SK-N-SH (cell line): ENCODE measurements around the gene AOAH. TPM values are rescaled to one million over a fixed set of nuclear protein-coding genes. Genes with fewer than 3 reads are reported as not detected.

Experiments
- CTCF ChIA-PET: fragments of 300-600, 350-600 bp; formaldehyde crosslinking; extraction: SDS; loops from one replicate; lab custom pipeline; 2021; lab: Yijun Ruan, JAX
- POLR2A ChIA-PET: fragments of 350-600 bp; sonication (Branson Sonifier 250); formaldehyde crosslinking; extraction: SDS; loops from one replicate; lab custom pipeline; 2020; ENCODE audit warnings: antibody characterized with exemption, inconsistent platforms; lab: Yijun Ruan, JAX
- DNase-seq: peaks from one replicate; pipeline ENCODE4 v3.0.0; 2012
- H2AFZ ChIP-seq: fragments of 200-600 bp; sonication (generic); 2 replicates; pipeline ENCODE4 v1.8.1; 2016; ENCODE audit warnings: antibody characterized with exemption, mild to moderate bottlenecking, low read depth
- H3F3A ChIP-seq: fragments of 200-600 bp; sonication (generic); replicated peaks from 2 replicates; pipeline ENCODE3; 2016; ENCODE audit warnings: antibody characterized with exemption, mild to moderate bottlenecking; ENCODE audit not compliant: insufficient read depth
- H3K27ac ChIP-seq, 2 experiments: fragments of 200-500 bp in 1 of 2; fragments of 200-600 bp in 1 of 2; sonication (Bioruptor generic) in 1 of 2; sonication (generic), shearing (Covaris generic) in 1 of 2; 2 replicates each; pipeline versions ENCODE4 v1.5.1 to v1.6.1; 2014 to 2016; ENCODE audit warnings: low read depth in 2 of 2, inconsistent platforms in 1 of 2, low read length in 1 of 2, mild to moderate bottlenecking in 1 of 2, mixed read lengths in 1 of 2
- H3K27me3 ChIP-seq: fragments of 200-600 bp; sonication (generic), shearing (Covaris generic); 2 replicates; pipeline ENCODE4 v1.6.1; 2016; ENCODE audit warnings: mixed run types; ENCODE audit not compliant: insufficient read depth
- H3K36me3 ChIP-seq, 2 experiments: fragments of 200-500 bp in 1 of 2; fragments of 200-600 bp in 1 of 2; sonication (Bioruptor generic) in 1 of 2; sonication (generic) in 1 of 2; replicated peaks in 1 of 2; 2 replicates each; pipeline versions ENCODE3 to v1.5.1; 2014 to 2016; ENCODE audit warnings: low read length in 1 of 2, mild to moderate bottlenecking in 1 of 2; ENCODE audit not compliant: insufficient read depth in 2 of 2, control insufficient read depth in 1 of 2
- H3K4me1 ChIP-seq, 2 experiments: fragments of 200-500 bp in 1 of 2; fragments of 200-600 bp in 1 of 2; sonication (Bioruptor generic) in 1 of 2; sonication (generic), shearing (Covaris generic) in 1 of 2; 2 replicates each; pipeline versions ENCODE4 v1.5.1 to v1.6.1; 2014 to 2016; ENCODE audit warnings: low read depth in 1 of 2, low read length in 1 of 2, mixed run types in 1 of 2; ENCODE audit not compliant: insufficient read depth in 2 of 2, control insufficient read depth in 1 of 2
- H3K4me2 ChIP-seq: fragments of 200-600 bp; sonication (generic), shearing (Covaris generic); 2 replicates; pipeline ENCODE4 v1.6.1; 2017; ENCODE audit warnings: mixed run types
- H3K4me3 ChIP-seq, 2 experiments: fragments of 200-500 bp in 1 of 2; fragments of 200-600 bp in 1 of 2; sonication (Bioruptor generic) in 1 of 2; sonication (generic), shearing (Covaris generic) in 1 of 2; 2 replicates each; pipeline versions ENCODE4 v1.5.1 to v1.8.1; 2014 to 2016; ENCODE audit warnings: low read depth in 2 of 2, inconsistent platforms in 1 of 2, low read length in 1 of 2, mild to moderate bottlenecking in 1 of 2, mixed read lengths in 1 of 2, moderate library complexity in 1 of 2
- H3K79me2 ChIP-seq: fragments of 200-600 bp; sonication (generic); 2 replicates; pipeline ENCODE4 v1.8.1; 2017; ENCODE audit warnings: mild to moderate bottlenecking; ENCODE audit not compliant: insufficient read depth
- H3K9ac ChIP-seq: fragments of 200-600 bp; sonication (generic); 2 replicates; pipeline ENCODE4 v1.6.1; 2017; ENCODE audit warnings: mixed run types
- H3K9me2 ChIP-seq: fragments of 200-600 bp; sonication (generic); 2 replicates; pipeline ENCODE4 v1.6.1; 2017; ENCODE audit warnings: mixed run types
- H3K9me3 ChIP-seq: fragments of 200-600 bp; sonication (generic); 2 replicates; pipeline ENCODE4 v1.6.1; 2017; ENCODE audit warnings: mixed run types, mild to moderate bottlenecking, moderate library complexity
- H4K20me1 ChIP-seq: fragments of 200-600 bp; sonication (generic); 2 replicates; pipeline ENCODE4 v1.6.1; 2017; ENCODE audit warnings: mild to moderate bottlenecking, mixed run types; ENCODE audit not compliant: insufficient read depth
- CTCF ChIP-seq: fragments of 200-600 bp; sonication (generic); IDR thresholded peaks from 2 replicates; pipeline ENCODE4 v1.6.1; 2017; ENCODE audit warnings: antibody characterized with exemption, mild to moderate bottlenecking, moderate library complexity
- GATA2 ChIP-seq: sonication (generic); formaldehyde crosslinking; IDR thresholded peaks from 2 replicates; pipeline ENCODE4 v1.5.0; 2020; ENCODE audit warnings: mild to moderate bottlenecking, missing genetic modification reagents
- MAX ChIP-seq: IDR thresholded peaks from 2 replicates; pipeline ENCODE4 v1.4.0; 2012; ENCODE audit warnings: low read depth
- MEF2A ChIP-seq: IDR thresholded peaks from 2 replicates; pipeline ENCODE4 v1.4.0; 2012; ENCODE audit warnings: low read depth, borderline replicate concordance
- NFIC ChIP-seq: IDR thresholded peaks from 2 replicates; pipeline ENCODE4 v1.4.0; 2012; ENCODE audit warnings: borderline replicate concordance
- RAD21 ChIP-seq: IDR thresholded peaks from 2 replicates; pipeline ENCODE4 v1.6.1; 2012; ENCODE audit warnings: mild to moderate bottlenecking, low read length
- REST ChIP-seq: IDR thresholded peaks from 2 replicates; pipeline ENCODE4 v1.6.1; 2012; ENCODE audit warnings: mild to moderate bottlenecking, low read depth, low read length, moderate library complexity
- SIN3A ChIP-seq: IDR thresholded peaks from 2 replicates; pipeline ENCODE4 v1.6.1; 2012; ENCODE audit warnings: low read depth, mild to moderate bottlenecking, low read length, moderate library complexity, borderline replicate concordance
- TAF1 ChIP-seq: IDR thresholded peaks from 2 replicates; pipeline ENCODE4 v1.6.1; 2012; ENCODE audit warnings: low read depth, mild to moderate bottlenecking, low read length, moderate library complexity, borderline replicate concordance
- TEAD4 ChIP-seq: IDR thresholded peaks from 2 replicates; pipeline ENCODE4 v1.4.0; 2012; ENCODE audit warnings: mild to moderate bottlenecking, borderline replicate concordance; ENCODE audit not compliant: insufficient read depth
- ZBTB33 ChIP-seq: IDR thresholded peaks from 2 replicates; pipeline ENCODE4 v1.4.0; 2012; ENCODE audit warnings: low read depth, borderline replicate concordance
- WGBS: methylation state at CpG from one replicate; pipeline ENCODE4 v1.1.6; 2017; ENCODE audit warnings: low lambda C conversion rate; 5-methylcytosine and 5-hydroxymethylcytosine counted together
- polyA plus RNA-seq, 3 experiments: library from polyadenylated mRNA; depleted of rRNA; stranded (reverse); fragments of >200 nt; gene quantifications; 2 replicates each; pipeline ENCODE4 v1.2.3, GENCODE V29; 2012

The AOAH gene
- polyA plus RNA-seq, 1 of the 3 experiments (the other 2 are of a cell fraction) = not detected

- no peak overlapping the region for H3K27ac ChIP-seq
- H3F3A ChIP-seq = no peaks in the 10 kb centered on the region
- no peaks in the 10 kb centered on the region for H3K79me2 ChIP-seq
- no peak overlapping the region for H3K9ac ChIP-seq
- no peaks in the 10 kb centered on the region; a peak in 1 of 4 replicates for H3K4me1 ChIP-seq
- ChIA-PET POLR2A (no interaction called here), CTCF (interaction anchor here (1.3 to 1.8 kb wide), 2 partner anchors 7 to 12 kb away, joined by 3 to 4 read pairs; no protein-coding TSS in a partner anchor)
- H3K9me2 ChIP-seq = no peaks in the 10 kb centered on the region
- no peaks in the 10 kb centered on the region for H3K36me3 ChIP-seq
- no peaks in the 10 kb centered on the region for H4K20me1 ChIP-seq
- no peak overlapping the region for H3K4me3 ChIP-seq
- H3K9me3 ChIP-seq = no peaks in the 10 kb centered on the region
- H2AFZ ChIP-seq = no peak overlapping the region
- TF ChIP-seq MEF2A = no peak
- no peak for TF ChIP-seq GATA2 (CRISPR knock-in tag)
- no peak for TF ChIP-seq MAX
- TF ChIP-seq TAF1 = no peak
- no peak for TF ChIP-seq NFIC
- TF ChIP-seq RAD21 = no peak
- TF ChIP-seq CTCF = no peak
- no peak for TF ChIP-seq REST
- TF ChIP-seq ZBTB33 = no peak
- no peak for TF ChIP-seq TEAD4
- TF ChIP-seq SIN3A = no peak
- no peak for DNase-seq
- 61% methylated on average over 8 of the region's 8 CpGs for WGBS
- H3K27me3 ChIP-seq = no peaks in the 10 kb centered on the region
- H3K4me2 ChIP-seq = no peak overlapping the region
Measured at GRCh38 chr7:36755484-36755883, 31.2 kb upstream of the AOAH start.
